Colonic mucosa (tissue), 4 donors: ENCODE results near the gene ECEL1. TPM values are rescaled to one million over a fixed set of nuclear protein-coding genes. Genes with fewer than 3 reads are reported as not detected.

Experiments used
- DNase-seq: peaks from one replicate; pipeline ENCODE4 v3.0.0-alpha.2; 2020
- H3K27ac ChIP-seq: fragments of 200-600 bp; one replicate; pipeline ENCODE4 v1.8.0; 2021
- H3K27me3 ChIP-seq: fragments of 200-600 bp; one replicate; pipeline ENCODE4 v1.8.0; 2021
- H3K36me3 ChIP-seq: fragments of 200-600 bp; one replicate; pipeline ENCODE4 v1.8.0; 2021
- H3K4me1 ChIP-seq: fragments of 200-600 bp; one replicate; pipeline ENCODE4 v1.8.0; 2021; ENCODE audit warnings: mild to moderate bottlenecking
- H3K4me3 ChIP-seq: fragments of 200-600 bp; one replicate; pipeline ENCODE4 v1.8.0; 2021
- H3K9ac ChIP-seq, 2 donors: one replicate each; pipeline ENCODE4 v1.7.0; 2013; ENCODE audit warnings: control low read depth in 2 of 2, low read depth in 2 of 2, low read length in 2 of 2
- H3K9me3 ChIP-seq: fragments of 200-600 bp; one replicate; pipeline ENCODE4 v1.8.0; 2021
- intact Hi-C: fragments of 100-400 bp; cut with DNase I; formaldehyde crosslinking; loops from one replicate; pipeline ENCODE4 v1.14.1; 2022
- total RNA-seq, 2 donors: library from RNA; stranded (reverse); fragmentation: NEBNext Ultra II Directional in 1 of 2; extraction: Animal tissue kit (Norgen Biotek cat#: 25700) in 1 of 2; gene quantifications; one replicate each; pipeline ENCODE4 v1.2.1, GENCODE V29; 2021
- TF ChIP-seq, protein P1 (sequence below): fragments of 200-600 bp; IDR thresholded peaks from one replicate; pipeline ENCODE4 v1.8.0; 2022; ENCODE audit warnings: antibody characterized with exemption, mild to moderate bottlenecking
- donor health status: healthy.
- donor health status: DM: no; HTN: no; CAD: no.
- donor health status: DM: no; HTN: no; CAD: no.

The ECEL1 gene
- total RNA-seq, 2 donors from 2014 or later = 0.12 to 0.40 TPM

- no peak overlapping the region for H3K4me3 ChIP-seq
- DNase-seq = no peak
- H3K9ac ChIP-seq = no peak overlapping the region
- H3K36me3 ChIP-seq = no peaks in the 10 kb centered on the region
- TF ChIP-seq, protein P1, sequence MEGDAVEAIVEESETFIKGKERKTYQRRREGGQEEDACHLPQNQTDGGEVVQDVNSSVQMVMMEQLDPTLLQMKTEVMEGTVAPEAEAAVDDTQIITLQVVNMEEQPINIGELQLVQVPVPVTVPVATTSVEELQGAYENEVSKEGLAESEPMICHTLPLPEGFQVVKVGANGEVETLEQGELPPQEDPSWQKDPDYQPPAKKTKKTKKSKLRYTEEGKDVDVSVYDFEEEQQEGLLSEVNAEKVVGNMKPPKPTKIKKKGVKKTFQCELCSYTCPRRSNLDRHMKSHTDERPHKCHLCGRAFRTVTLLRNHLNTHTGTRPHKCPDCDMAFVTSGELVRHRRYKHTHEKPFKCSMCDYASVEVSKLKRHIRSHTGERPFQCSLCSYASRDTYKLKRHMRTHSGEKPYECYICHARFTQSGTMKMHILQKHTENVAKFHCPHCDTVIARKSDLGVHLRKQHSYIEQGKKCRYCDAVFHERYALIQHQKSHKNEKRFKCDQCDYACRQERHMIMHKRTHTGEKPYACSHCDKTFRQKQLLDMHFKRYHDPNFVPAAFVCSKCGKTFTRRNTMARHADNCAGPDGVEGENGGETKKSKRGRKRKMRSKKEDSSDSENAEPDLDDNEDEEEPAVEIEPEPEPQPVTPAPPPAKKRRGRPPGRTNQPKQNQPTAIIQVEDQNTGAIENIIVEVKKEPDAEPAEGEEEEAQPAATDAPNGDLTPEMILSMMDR = no peak
- H3K27me3 ChIP-seq = no peaks in the 10 kb centered on the region
- no peaks in the 10 kb centered on the region for H3K4me1 ChIP-seq
- H3K27ac ChIP-seq = no peak overlapping the region
- no peaks in the 10 kb centered on the region for H3K9me3 ChIP-seq
- intact Hi-C loops = no loop called here
Observed at GRCh38 chr2:232515639-232516038, 28.0 kb upstream of the ECEL1 start.

- Histone ChIP-seq H3K9me3 (no peaks in the 10 kb centered on the region), H3K36me3 (no peaks in the 10 kb centered on the region), H3K27ac (no peak overlapping the region), H3K27me3 (no peaks in the 10 kb centered on the region), H3K9ac (no peak overlapping the region), H3K4me1 (no peaks in the 10 kb centered on the region), H3K4me3 (no peak overlapping the region)
- TF ChIP-seq, protein P1 = no peak
- DNase-seq = no peak
- intact Hi-C loops = no loop called here
Observed at GRCh38 chr2:232513353-232513752, 25.7 kb upstream of the ECEL1 start.

DNA sequence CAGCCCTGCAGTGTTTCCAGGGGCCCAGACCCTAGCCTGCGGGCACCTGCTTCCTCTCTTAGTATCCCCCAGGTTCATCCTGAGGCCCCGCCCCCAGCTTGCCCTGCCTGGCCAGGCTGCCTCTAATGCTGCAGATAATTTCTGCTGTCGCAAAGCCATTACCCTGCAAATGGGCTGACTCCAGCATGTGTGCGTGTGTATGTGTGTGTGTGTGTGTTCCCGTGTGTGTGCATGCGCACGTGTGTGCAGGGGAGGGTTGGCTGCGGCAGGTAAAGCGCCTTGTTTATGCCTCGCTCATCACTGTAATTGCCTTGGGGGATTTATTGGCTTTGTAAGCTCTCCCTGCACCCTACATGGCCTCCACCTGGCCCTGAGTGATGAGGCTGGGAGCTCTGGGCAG, 25.0 kb upstream of the ECEL1 start:
- H3K4me1 ChIP-seq = no peaks in the 10 kb centered on the region
- H3K9ac ChIP-seq = no peak overlapping the region
- H3K9me3 ChIP-seq = no peaks in the 10 kb centered on the region
- H3K4me3 ChIP-seq = no peak overlapping the region
- TF ChIP-seq, protein P1 = no peak
- no peak overlapping the region for H3K27ac ChIP-seq
- H3K36me3 ChIP-seq = no peaks in the 10 kb centered on the region
- intact Hi-C loops = no loop called here
- DNase-seq = no peak
- H3K27me3 ChIP-seq = no peaks in the 10 kb centered on the region

DNA sequence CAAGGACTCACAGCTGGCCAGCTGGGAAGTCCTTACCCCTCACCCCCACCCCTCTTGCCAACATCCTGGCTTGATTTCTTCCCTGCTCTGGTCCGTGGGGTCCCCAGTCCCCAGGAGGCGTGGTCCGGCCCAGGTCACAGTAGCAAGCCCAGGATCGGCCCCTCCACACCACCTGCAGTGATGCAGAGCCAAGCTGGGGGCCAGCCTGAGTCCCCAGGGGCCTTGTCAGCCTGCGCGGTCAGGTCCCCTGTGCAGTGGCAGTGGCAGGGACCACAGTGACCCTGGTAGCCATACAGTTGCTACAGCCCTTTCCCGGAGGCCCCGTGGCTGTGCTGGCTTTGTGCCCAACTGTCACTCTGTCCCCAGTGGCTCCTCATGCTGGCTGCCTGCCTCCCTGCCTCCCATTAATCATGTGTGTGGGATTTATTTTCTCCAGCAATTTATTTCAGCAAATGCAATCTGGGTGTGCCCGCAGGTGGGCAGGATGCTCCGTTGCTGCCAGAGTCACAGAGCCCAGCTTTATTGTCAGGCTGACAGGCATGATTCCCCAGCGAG, 23.8 kb upstream of the ECEL1 start:
- TF ChIP-seq, protein P1 = no peak
- no peak overlapping the region for H3K4me3 ChIP-seq
- no peaks in the 10 kb centered on the region for H3K9me3 ChIP-seq
- no peaks in the 10 kb centered on the region for H3K4me1 ChIP-seq
- H3K36me3 ChIP-seq = no peaks in the 10 kb centered on the region
- H3K9ac ChIP-seq = no peak overlapping the region
- H3K27me3 ChIP-seq = no peaks in the 10 kb centered on the region
- intact Hi-C loops = no loop called here
- no peak for DNase-seq
- no peak overlapping the region for H3K27ac ChIP-seq

- no peaks in the 10 kb centered on the region for H3K36me3 ChIP-seq
- TF ChIP-seq, protein P1 = no peak
- H3K27me3 ChIP-seq = peaks cover 19% of the 10 kb centered on the region
- H3K9ac ChIP-seq = no peak overlapping the region
- no peak for DNase-seq
- H3K27ac ChIP-seq = no peak overlapping the region
- intact Hi-C loops = no loop called here
- no peak overlapping the region for H3K4me3 ChIP-seq
- no peaks in the 10 kb centered on the region for H3K9me3 ChIP-seq
- H3K4me1 ChIP-seq = no peaks in the 10 kb centered on the region
Observed at GRCh38 chr2:232508251-232508650, 20.6 kb upstream of the ECEL1 start.
